WTC11 (cell line): ENCODE data around the gene TAF13. TPM values are rescaled to one million over a fixed set of nuclear protein-coding genes. Genes with fewer than 3 reads are reported as not detected.

Experiments
- ATAC-seq: fragments of 200-7000 bp; cut with Tn5 transposase; 2 replicates; pipeline ENCODE4 v1.10.0; 2021; ENCODE audit warnings: mild to moderate bottlenecking, moderate library complexity
- CTCF ChIA-PET: fragments of 300-600 bp; sonication (Branson Sonifier 250); formaldehyde crosslinking; loops from one replicate; lab custom pipeline; 2021; ENCODE audit warnings: antibody characterized with exemption; lab: Charles Lee
- POLR2A ChIA-PET: fragments of 350-600 bp; sonication (Branson Sonifier 250); formaldehyde crosslinking; loops from one replicate; lab custom pipeline; 2021; ENCODE audit warnings: antibody characterized with exemption; lab: Charles Lee
- DNase-seq: peaks from one replicate; pipeline ENCODE4 v3.0.0; 2021; ENCODE audit warnings: low spot score
- H3K27ac Mint-ChIP-seq: 2 replicates; pipeline ENCODE4 v1.8.0; 2021; ENCODE audit warnings: mixed read lengths
- H3K27me3 Mint-ChIP-seq: 2 replicates; pipeline ENCODE4 v1.8.0; 2021; ENCODE audit warnings: low read depth, mild to moderate bottlenecking, moderate library complexity, mixed read lengths
- H3K36me3 Mint-ChIP-seq: 2 replicates; pipeline ENCODE4 v1.8.0; 2021; ENCODE audit warnings: mixed read lengths
- H3K4me1 Mint-ChIP-seq: 2 replicates; pipeline ENCODE4 v1.8.0; 2022; ENCODE audit warnings: mixed read lengths
- H3K4me3 Mint-ChIP-seq: 2 replicates; pipeline ENCODE4 v1.8.0; 2021; ENCODE audit warnings: mild to moderate bottlenecking, moderate library complexity, mixed read lengths
- H3K9me3 Mint-ChIP-seq: 2 replicates; pipeline ENCODE4 v1.8.0; 2021; ENCODE audit warnings: mixed read lengths
- ATF3 ChIP-seq: sonication (generic); formaldehyde crosslinking; conservative IDR thresholded peaks from 2 replicates; pipeline ENCODE4 v1.8.1; 2022; ENCODE audit warnings: mild to moderate bottlenecking, missing genetic modification reagents
- CTCF ChIP-seq: fragments of 200-600 bp; IDR thresholded peaks from 2 replicates; pipeline ENCODE4 v1.8.0; 2022; ENCODE audit warnings: antibody characterized with exemption
- EMX1 ChIP-seq: fragments of 250-450 bp; sonication (Bioruptor Pico); IDR thresholded peaks from 2 replicates; pipeline ENCODE4 v1.8.0; 2021; ENCODE audit warnings: mild to moderate bottlenecking
- FOXP1 ChIP-seq: sonication (generic); formaldehyde crosslinking; IDR thresholded peaks from 2 replicates; pipeline ENCODE4 v1.8.0; 2022; ENCODE audit warnings: missing genetic modification reagents, mild to moderate bottlenecking, moderate library complexity, borderline replicate concordance
- GABPB1 ChIP-seq: sonication (generic); formaldehyde crosslinking; IDR thresholded peaks from 2 replicates; pipeline ENCODE4 v1.8.1; 2023; ENCODE audit warnings: mild to moderate bottlenecking, missing genetic modification reagents
- GRHL2 ChIP-seq: fragments of 250-450 bp; sonication (Bioruptor Pico); IDR thresholded peaks from 2 replicates; pipeline ENCODE4 v1.8.0; 2022; ENCODE audit warnings: mild to moderate bottlenecking, moderate library complexity; ENCODE audit not compliant: insufficient replicate concordance, severe bottlenecking
- GTF2I ChIP-seq: fragments of 250-450 bp; sonication (Bioruptor Pico); conservative IDR thresholded peaks from 2 replicates; pipeline ENCODE4 v1.4.0; 2021; ENCODE audit warnings: mild to moderate bottlenecking
- HMGA2 ChIP-seq: fragments of 250-450 bp; sonication (Bioruptor Pico); IDR thresholded peaks from 2 replicates; pipeline ENCODE4 v1.4.0; 2021; ENCODE audit warnings: mild to moderate bottlenecking, moderate library complexity
- IRF1 ChIP-seq: sonication (generic); formaldehyde crosslinking; IDR thresholded peaks from 2 replicates; pipeline ENCODE4 v1.8.0; 2023; ENCODE audit warnings: missing genetic modification reagents
- JAZF1 ChIP-seq: fragments of 250-450 bp; sonication (Bioruptor Pico); IDR thresholded peaks from 2 replicates; pipeline ENCODE4 v1.9.0; 2021; ENCODE audit warnings: moderate library complexity, mild to moderate bottlenecking, inconsistent platforms
- NFATC4 ChIP-seq: fragments of 250-450 bp; sonication (Bioruptor Pico); IDR thresholded peaks from 2 replicates; pipeline ENCODE4 v1.9.0; 2021; ENCODE audit warnings: mild to moderate bottlenecking
- NFE2L1 ChIP-seq: sonication (generic); formaldehyde crosslinking; IDR thresholded peaks from 2 replicates; pipeline ENCODE4 v1.8.1; 2023; ENCODE audit warnings: missing genetic modification reagents
- NR2C2 ChIP-seq: sonication (generic); formaldehyde crosslinking; IDR thresholded peaks from 2 replicates; pipeline ENCODE4 v1.8.0; 2022; ENCODE audit warnings: mild to moderate bottlenecking, missing genetic modification reagents
- PREB ChIP-seq: sonication (generic); formaldehyde crosslinking; IDR thresholded peaks from 2 replicates; pipeline ENCODE4 v1.8.1; 2022; ENCODE audit warnings: mild to moderate bottlenecking, missing genetic modification reagents, moderate library complexity, borderline replicate concordance
- SP1 ChIP-seq: sonication (generic); formaldehyde crosslinking; conservative IDR thresholded peaks from 2 replicates; pipeline ENCODE4 v1.8.1; 2022; ENCODE audit warnings: missing genetic modification reagents
- TCF7 ChIP-seq: sonication (generic); formaldehyde crosslinking; IDR thresholded peaks from 2 replicates; pipeline ENCODE4 v1.8.0; 2022; ENCODE audit warnings: mild to moderate bottlenecking, low read depth, missing genetic modification reagents, moderate library complexity
- TP53 ChIP-seq: sonication (generic); formaldehyde crosslinking; IDR thresholded peaks from 2 replicates; pipeline ENCODE4 v1.8.1; 2023; ENCODE audit warnings: mild to moderate bottlenecking, missing genetic modification reagents
- USF2 ChIP-seq: sonication (generic); formaldehyde crosslinking; IDR thresholded peaks from 2 replicates; pipeline ENCODE4 v1.8.1; 2023; ENCODE audit warnings: mild to moderate bottlenecking, missing genetic modification reagents, moderate library complexity
- ZMAT4 ChIP-seq: fragments of 250-450 bp; sonication (Bioruptor Pico); IDR thresholded peaks from 2 replicates; pipeline ENCODE4 v1.9.0; 2021; ENCODE audit warnings: mild to moderate bottlenecking
- ZNF121 ChIP-seq: sonication (generic); formaldehyde crosslinking; IDR thresholded peaks from 2 replicates; pipeline ENCODE4 v1.8.0; 2023; ENCODE audit warnings: missing genetic modification reagents
- ZNF219 ChIP-seq: sonication (generic); formaldehyde crosslinking; IDR thresholded peaks from 2 replicates; pipeline ENCODE4 v1.8.0; 2023; ENCODE audit warnings: missing genetic modification reagents, mild to moderate bottlenecking, borderline replicate concordance
- ZNF263 ChIP-seq: sonication (generic); formaldehyde crosslinking; IDR thresholded peaks from 2 replicates; pipeline ENCODE4 v1.8.1; 2022; ENCODE audit warnings: low read depth, mild to moderate bottlenecking, moderate library complexity, missing genetic modification reagents
- ZNF317 ChIP-seq: sonication (generic); formaldehyde crosslinking; IDR thresholded peaks from 2 replicates; pipeline ENCODE4 v1.8.1; 2023; ENCODE audit warnings: low read depth, mild to moderate bottlenecking, moderate library complexity, missing genetic modification reagents, borderline replicate concordance
- ZNF425 ChIP-seq: fragments of 250-450 bp; sonication (Bioruptor Pico); conservative IDR thresholded peaks from 2 replicates; pipeline ENCODE4 v1.9.0; 2021; ENCODE audit warnings: mild to moderate bottlenecking
- ZSCAN18 ChIP-seq: fragments of 250-450 bp; sonication (Bioruptor Pico); IDR thresholded peaks from 2 replicates; pipeline ENCODE4 v2.1.2; 2022; ENCODE audit warnings: mild to moderate bottlenecking, moderate library complexity
- total RNA-seq: library from RNA; stranded (reverse); gene quantifications from 3 replicates; pipeline ENCODE4 v1.2.3, GENCODE V29; 2021

Gene TAF13
- total RNA-seq, 1 experiment from 2014 or later: 43.0 TPM

GRCh38 chr1:109047339-109047738, 28.5 kb downstream of the TAF13 start (continued):
- no peak for TF ChIP-seq IRF1
- no peak for TF ChIP-seq ZNF121 (CRISPR knock-in tag)
- no peak for TF ChIP-seq ZNF425 (CRISPR knock-in tag)
- TF ChIP-seq NFATC4: no peak
- TF ChIP-seq EMX1 (CRISPR knock-in tag): no peak
- TF ChIP-seq SP1 (CRISPR knock-in tag): no peak
- no peak for TF ChIP-seq ZNF263 (CRISPR knock-in tag)
- TF ChIP-seq PREB (CRISPR knock-in tag): no peak
- TF ChIP-seq GTF2I (CRISPR knock-in tag): no peak
- no peak for TF ChIP-seq JAZF1
- no peak for TF ChIP-seq HMGA2 (CRISPR knock-in tag)

GRCh38 chr1:109046671-109047070, 29.1 kb downstream of the TAF13 start:
- ChIA-PET CTCF (no interaction called here), POLR2A (no interaction called here)
- no peak for TF ChIP-seq FOXP1 (CRISPR knock-in tag)
- TF ChIP-seq ZMAT4 (CRISPR knock-in tag): no peak
- TF ChIP-seq USF2 (CRISPR knock-in tag): no peak
- TF ChIP-seq GRHL2 (CRISPR knock-in tag): no peak
- TF ChIP-seq SP1 (CRISPR knock-in tag): no peak
- no peak for TF ChIP-seq ZSCAN18 (CRISPR knock-in tag)
- TF ChIP-seq TCF7 (CRISPR knock-in tag): no peak
- no peak for TF ChIP-seq ATF3 (CRISPR knock-in tag)
- no peak for TF ChIP-seq TP53 (CRISPR knock-in tag)
- no peak for TF ChIP-seq GABPB1 (CRISPR knock-in tag)
- no peak for TF ChIP-seq NR2C2 (CRISPR knock-in tag)
- TF ChIP-seq ZNF317: no peak
- TF ChIP-seq CTCF: no peak
- no peak for TF ChIP-seq NFE2L1
- no peak for TF ChIP-seq ZNF219
- Mint-ChIP-seq H3K27me3 (no peaks in the 10 kb centered on the region; the same call in 1 of the 2 replicates), H3K9me3 (no peaks in the 10 kb centered on the region), H3K4me3 (no peak overlapping the region), H3K27ac (no peak overlapping the region), H3K36me3 (no peaks in the 10 kb centered on the region), H3K4me1 (0 out of 2 replicates have a peak, but pooled peaks cover 3% of the 10 kb centered on the region)
- ATAC-seq (no peak), DNase-seq (no peak)
